HG03175 (cell line): Measurements from ENCODE around the gene MAGI2.

Source experiments
- ATAC-seq: cut with Tn5 transposase; IDR thresholded peaks from one replicate; pipeline ENCODE4 v1.9.1; 2021; ENCODE audit warnings: mild to moderate bottlenecking, moderate library complexity; ENCODE audit not compliant: unreplicated experiment

Gene MAGI2

GRCh38 chr7:78130446-78131215, 1322.8 kb downstream of the MAGI2 start:
- ATAC-seq, result no peak

- no peak for ATAC-seq
These were observed 1323.6 kb downstream of the MAGI2 start for GRCh38 chr7:78129865-78130264.

GRCh38 chr7:78127009-78127408, 1326.5 kb downstream of the MAGI2 start:
- ATAC-seq, result no peak

DNA sequence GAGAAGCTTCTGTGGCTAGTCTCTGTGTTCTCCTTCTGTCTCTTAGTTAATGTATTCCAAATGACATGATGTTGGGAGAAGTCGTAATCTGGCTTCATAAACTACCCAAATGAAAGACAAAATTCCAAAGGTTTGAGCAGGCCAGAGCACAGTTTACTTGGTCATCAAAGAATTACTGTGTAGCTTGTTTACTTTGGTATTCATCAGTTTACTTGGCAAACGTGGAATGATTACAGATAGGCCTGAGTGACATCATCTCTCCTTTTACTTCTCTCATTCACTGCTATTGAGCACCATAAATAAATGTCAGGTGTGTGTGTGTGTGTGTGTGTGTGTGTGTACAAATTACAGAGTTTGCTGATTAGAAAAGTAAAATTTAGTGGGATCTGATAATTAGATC, 1327.6 kb downstream of the MAGI2 start:
- ATAC-seq, result no peak

- ATAC-seq, result no peak
These were observed 1329.3 kb downstream of the MAGI2 start for GRCh38 chr7:78124216-78124615.

GRCh38 chr7:78121888-78122287, 1331.6 kb downstream of the MAGI2 start:
- ATAC-seq, result no peak

DNA sequence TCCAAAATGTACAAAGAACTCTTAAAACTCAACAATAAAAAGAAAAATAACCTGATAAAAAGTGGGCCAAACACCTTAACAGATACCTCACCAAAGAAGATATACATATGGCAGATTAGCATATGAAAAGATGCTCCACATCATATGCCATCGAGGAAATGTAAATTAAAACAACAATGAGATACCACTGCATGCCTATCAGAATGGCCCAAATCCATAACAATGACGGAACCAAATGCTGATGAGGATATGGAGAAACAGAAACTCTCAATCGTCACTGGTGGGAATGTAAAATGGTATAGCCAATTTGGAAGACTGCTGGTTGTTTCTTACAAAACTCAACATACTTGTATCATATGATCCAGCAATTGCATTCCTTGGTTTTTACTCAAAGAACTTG, 1335.0 kb downstream of the MAGI2 start:
- no peak for ATAC-seq

DNA sequence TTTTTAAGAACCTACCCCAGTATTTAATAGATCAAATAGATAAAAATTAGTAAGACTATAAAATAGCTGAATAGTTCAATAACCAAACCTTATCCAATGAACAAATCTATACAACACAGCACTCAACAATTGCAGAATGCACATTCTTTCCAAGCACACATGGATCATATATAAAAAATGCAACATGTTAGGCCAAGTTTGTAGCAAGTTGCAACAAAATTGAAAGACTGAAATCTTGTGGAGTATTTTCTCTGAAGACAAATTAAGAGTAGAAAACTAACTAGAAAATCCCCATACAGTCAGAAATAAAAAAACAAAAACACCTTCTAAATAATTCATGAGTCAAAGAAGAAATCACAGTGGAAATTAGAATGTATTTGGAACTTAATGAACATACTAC, 1337.6 kb downstream of the MAGI2 start:
- no peak for ATAC-seq

DNA sequence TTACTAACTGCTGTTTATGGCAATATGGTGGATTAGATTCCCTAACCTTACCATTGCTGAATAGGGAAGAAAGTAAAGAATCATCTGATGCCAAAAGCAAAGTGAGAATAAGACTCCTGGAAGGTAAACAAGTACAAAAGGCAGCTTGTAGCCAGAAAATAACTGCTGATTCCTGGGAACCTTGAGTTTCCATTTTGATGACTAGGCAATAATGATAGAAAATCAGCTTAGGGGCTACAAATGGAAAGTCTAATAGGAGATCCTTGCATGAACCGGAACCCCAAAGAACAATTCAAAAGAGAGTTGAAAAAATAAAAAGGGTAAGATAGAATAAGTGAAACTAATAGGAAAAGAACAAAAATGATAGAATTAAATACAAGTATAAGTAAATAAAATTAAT, 1338.5 kb downstream of the MAGI2 start:
- no peak for ATAC-seq

DNA sequence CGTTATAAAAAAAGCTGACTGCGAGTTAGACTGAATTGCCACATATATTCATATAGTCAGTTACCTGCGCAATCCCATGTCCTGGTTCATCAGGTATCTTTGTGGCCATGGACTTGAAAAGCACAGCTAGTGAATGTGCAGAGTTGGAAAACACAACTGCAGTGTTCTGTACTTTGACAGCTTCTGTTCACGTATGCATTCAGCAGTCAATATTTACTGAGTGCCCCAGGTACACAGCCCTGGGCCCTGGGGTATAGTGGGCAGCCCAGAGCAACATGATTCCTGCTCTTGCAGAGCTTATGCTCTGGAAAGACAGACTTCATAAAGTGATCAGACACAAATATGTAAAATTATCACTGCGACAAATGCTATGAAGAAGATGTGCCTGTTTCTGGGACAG, 1341.0 kb downstream of the MAGI2 start:
- ATAC-seq, result no peak

GRCh38 chr7:78111386-78111785, 1342.1 kb downstream of the MAGI2 start:
- no peak for ATAC-seq

- ATAC-seq, result no peak
These were observed 1350.0 kb downstream of the MAGI2 start for GRCh38 chr7:78103475-78103874.

DNA sequence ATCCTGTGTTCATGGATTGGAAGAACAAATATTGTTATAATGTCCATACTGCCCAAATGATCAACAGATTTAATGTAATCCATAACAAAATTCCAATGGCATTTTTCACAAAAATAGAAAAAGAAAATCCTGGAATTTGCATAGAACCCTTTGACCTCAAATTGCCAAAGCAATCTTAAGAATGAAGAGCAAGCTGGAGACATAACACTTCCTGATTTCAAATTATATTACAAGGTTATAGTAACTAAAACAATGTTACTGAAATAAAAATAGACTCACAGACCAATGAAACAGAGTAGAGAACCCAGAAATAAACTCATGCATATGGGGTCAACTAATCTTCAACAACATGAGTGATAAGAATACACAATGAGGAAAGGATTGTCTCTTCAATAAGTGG, 1352.4 kb downstream of the MAGI2 start:
- ATAC-seq, result no peak

DNA sequence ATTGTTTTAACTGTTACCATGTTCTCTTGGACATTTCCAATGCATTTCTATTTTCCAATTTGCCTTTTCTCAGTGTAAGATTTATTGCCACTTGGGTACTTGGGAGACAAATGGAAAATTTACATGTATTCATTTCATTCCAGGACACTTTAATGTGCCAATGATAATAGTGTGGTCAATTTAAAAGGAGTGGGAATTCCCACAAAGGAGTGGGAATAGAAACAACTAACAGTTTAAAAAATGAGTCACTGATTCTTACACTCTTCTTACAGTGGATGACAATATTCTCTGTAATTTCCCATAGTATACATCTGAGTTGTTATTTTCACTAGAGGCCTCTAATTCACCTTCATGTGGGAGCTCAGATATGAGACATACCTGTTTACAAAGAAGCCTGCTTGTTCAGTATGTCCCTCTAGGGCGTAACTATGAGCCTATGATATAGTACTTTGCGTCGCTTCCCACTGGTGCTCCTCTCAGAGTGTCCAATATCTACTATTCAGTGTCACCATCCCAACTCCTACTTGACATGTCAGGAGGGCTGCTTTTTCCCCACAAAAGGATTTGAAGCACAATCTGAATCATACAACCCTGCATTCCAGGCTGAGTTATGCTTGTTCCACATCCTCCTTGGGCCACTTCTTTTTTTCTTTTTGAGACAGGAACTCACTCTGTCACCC, 1353.6 kb downstream of the MAGI2 start:
- ATAC-seq, result no peak

DNA sequence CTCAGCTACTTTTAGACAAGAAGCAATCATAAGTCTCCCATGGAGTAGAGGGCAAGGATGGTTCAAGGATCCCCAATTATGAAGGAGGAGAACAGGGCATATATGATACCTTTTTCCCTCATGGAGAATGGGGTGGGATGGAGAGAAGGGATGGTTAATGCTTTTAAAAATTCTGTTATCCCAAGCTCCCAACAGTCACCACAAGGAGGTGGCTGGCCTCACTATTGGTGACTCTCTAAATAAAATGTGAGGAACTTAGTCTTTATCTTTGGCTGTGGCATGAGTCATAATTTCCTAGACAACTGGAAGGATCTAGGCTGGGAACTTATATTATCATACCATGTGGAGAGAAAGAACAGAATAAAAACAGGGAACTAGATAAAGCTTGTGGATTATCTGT, 1357.9 kb downstream of the MAGI2 start:
- no peak for ATAC-seq

GRCh38 chr7:78092331-78092730, 1361.1 kb downstream of the MAGI2 start:
- ATAC-seq, result no peak

GRCh38 chr7:78090616-78091015, 1362.9 kb downstream of the MAGI2 start:
- no peak for ATAC-seq

GRCh38 chr7:78083476-78084120, 1369.9 kb downstream of the MAGI2 start:
- no peak for ATAC-seq

DNA sequence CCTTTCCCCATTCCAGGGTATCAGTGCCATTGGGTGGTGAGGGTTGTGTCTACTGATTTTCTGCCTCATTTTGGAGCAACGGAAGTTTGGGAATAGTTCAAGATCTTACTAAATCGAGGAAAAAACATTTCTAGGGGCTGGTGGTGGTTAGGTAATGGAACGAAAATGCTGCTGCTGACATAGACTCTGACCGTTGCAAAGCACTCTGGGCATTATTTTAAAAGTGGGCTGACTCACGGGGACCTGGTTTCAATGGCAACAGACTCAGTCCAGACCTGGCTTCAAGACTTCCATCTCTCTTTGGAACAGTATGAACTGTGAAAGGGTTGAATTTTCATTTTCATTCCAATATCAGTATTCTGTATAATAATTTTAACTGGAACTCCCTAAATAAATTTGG, 1370.9 kb downstream of the MAGI2 start:
- no peak for ATAC-seq

DNA sequence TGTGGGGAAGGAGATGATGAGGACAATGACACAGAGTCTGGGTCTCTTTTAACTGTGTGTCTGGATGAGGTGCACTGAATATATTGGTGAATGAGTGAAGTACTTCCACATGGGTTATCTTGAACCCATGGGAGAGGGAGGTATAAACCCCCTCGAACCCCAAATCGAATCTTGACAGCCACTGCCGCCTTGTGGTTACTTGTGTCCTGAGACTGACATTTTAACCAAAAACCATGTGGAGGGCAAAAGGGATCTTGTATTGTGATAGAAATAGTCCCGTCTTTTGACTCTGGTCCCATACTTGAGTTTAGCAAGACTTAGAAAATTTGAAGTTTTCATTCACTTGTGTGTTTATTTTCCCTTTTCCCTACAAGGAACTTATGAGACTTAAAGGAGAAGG, 1371.6 kb downstream of the MAGI2 start:
- no peak for ATAC-seq

GRCh38 chr7:78081344-78081743, 1372.1 kb downstream of the MAGI2 start:
- ATAC-seq, result no peak

GRCh38 chr7:78080811-78081210, 1372.7 kb downstream of the MAGI2 start:
- ATAC-seq, result no peak
